ENCODE results near the gene MMEL1. TPM values are rescaled to one million over a fixed set of nuclear protein-coding genes. Genes with fewer than 3 reads are reported as not detected.

The MMEL1 gene
- total RNA-seq, 1 experiment from 2014 or later: not detected

- TF ChIP-seq NFATC4 (CRISPR knock-in tag; IDR thresholded peaks at IDR 0.05) (no peak), ARID4B (CRISPR knock-in tag; IDR thresholded peaks at IDR 0.05; ENCODE audit: borderline replicate concordance) (no peak), JUN (CRISPR knock-in tag; IDR thresholded peaks at IDR 0.05) (no peak), TCF7 (CRISPR knock-in tag; IDR thresholded peaks at IDR 0.05; ENCODE audit: low read depth) (no peak), SMAD3 (CRISPR knock-in tag; IDR thresholded peaks at IDR 0.05; ENCODE audit: borderline replicate concordance) (no peak), NFYB (CRISPR knock-in tag; conservative IDR thresholded peaks at IDR 0.05; ENCODE audit: low read depth) (no peak)
- TF ChIP-seq, protein P1, sequence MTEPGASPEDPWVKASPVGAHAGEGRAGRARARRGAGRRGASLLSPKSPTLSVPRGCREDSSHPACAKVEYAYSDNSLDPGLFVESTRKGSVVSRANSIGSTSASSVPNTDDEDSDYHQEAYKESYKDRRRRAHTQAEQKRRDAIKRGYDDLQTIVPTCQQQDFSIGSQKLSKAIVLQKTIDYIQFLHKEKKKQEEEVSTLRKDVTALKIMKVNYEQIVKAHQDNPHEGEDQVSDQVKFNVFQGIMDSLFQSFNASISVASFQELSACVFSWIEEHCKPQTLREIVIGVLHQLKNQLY (CRISPR knock-in tag; IDR thresholded peaks at IDR 0.05): no peak
- peaks cover 11% of the 10 kb centered on the region; the same call in 1 of the 2 replicates for H3K27me3 Mint-ChIP-seq (ENCODE audit: low read depth)
- H3K27ac Mint-ChIP-seq: no peak overlapping the region
- no peak for DNase-seq (ENCODE audit: low spot score)
- peaks cover 3% of the 10 kb centered on the region; the same call in 1 of the 2 replicates for H3K4me1 Mint-ChIP-seq
- POLR2A ChIA-PET: no interaction called here
- H3K36me3 Mint-ChIP-seq: peaks cover 13% of the 10 kb centered on the region; the same call in 1 of the 2 replicates
- CTCF ChIA-PET: interaction anchor here (1.3 kb wide), 1 partner anchor 11 kb away, joined by 5 read pairs; no protein-coding TSS in a partner anchor
- no peak overlapping the region for H3K4me3 Mint-ChIP-seq
- peaks cover 21% of the 10 kb centered on the region for H3K9me3 Mint-ChIP-seq
- ATAC-seq: no peak
These were observed 59.4 kb downstream of the MMEL1 start for GRCh38 chr1:2573250-2573920.

DNA sequence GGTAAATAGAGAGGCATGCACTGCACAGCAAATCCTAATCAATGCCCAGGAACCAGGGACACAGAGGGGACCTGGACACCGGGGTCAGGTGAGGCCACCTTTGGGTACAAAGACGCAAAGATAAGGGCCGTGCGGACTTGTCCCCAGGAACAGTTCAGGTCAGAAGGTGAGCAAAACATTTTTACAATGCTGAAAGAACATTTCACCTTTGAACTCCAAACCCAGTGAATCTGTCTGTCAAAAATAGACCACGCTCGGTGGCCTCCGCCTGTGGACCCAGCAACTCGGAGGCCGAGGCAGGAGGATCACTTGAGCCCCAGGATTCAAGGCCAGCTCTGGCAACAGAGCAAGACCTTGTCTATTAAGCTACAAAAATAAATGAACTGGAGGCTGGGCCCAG is 61.5 kb downstream of the MMEL1 start:
- Mint-ChIP-seq H3K4me3 (no peak overlapping the region), H3K9me3 (peaks cover 21% of the 10 kb centered on the region), H3K27me3 (ENCODE audit: low read depth) (peaks cover 11% of the 10 kb centered on the region; the same call in 1 of the 2 replicates), H3K27ac (no peak overlapping the region), H3K4me1 (no peaks in the 10 kb centered on the region), H3K36me3 (peaks cover 13% of the 10 kb centered on the region; the same call in 1 of the 2 replicates)
- DNase-seq (ENCODE audit: low spot score) (no peak), ATAC-seq (no peak)
- ChIA-PET CTCF (interaction anchor here (1.4 kb wide), 1 partner anchor 10 kb away, joined by 7 read pairs; no protein-coding TSS in a partner anchor), POLR2A (no interaction called here)
- TF ChIP-seq OVOL2 (CRISPR knock-in tag; IDR thresholded peaks at IDR 0.05; ENCODE audit: borderline replicate concordance) (no peak), TEAD4 (CRISPR knock-in tag; IDR thresholded peaks at IDR 0.05) (no peak), NFATC4 (CRISPR knock-in tag; IDR thresholded peaks at IDR 0.05) (no peak), ESRRA (CRISPR knock-in tag; IDR thresholded peaks at IDR 0.05; ENCODE audit: borderline replicate concordance) (no peak)
- TF ChIP-seq, protein P2, sequence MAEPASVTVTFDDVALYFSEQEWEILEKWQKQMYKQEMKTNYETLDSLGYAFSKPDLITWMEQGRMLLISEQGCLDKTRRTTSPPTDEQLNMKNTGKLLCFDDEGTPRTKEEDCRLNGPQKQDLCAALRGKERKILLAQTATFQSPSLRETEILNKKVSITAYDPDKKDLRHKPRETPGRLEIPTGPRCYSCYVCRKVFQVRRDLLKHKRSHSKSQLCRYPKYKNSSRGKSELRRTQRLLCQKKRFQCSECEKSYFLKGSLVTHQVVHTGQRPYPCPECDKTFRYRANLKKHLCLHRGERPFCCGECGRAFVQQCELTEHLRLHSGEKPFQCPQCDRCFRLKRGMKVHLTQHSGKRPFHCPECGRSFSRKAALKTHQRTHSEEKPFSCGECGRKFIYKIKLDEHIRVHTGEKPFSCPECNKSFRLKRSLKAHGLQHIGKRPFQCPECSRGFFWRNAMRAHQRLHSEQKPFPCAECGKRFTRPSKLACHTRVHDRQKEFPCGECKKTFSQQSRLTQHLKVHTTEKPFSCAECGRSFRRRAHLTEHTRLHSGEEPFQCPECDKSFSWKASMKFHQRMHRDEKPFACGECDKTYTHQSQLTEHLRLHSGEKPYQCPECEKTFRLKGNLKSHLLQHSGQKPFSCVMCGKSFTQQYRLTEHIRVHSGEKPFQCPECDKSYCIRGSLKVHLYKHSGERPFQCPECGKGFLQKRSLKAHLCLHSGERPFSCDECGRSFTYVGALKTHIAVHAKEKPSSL (CRISPR knock-in tag; conservative IDR thresholded peaks at IDR 0.05): no peak
- TF ChIP-seq, protein P3, sequence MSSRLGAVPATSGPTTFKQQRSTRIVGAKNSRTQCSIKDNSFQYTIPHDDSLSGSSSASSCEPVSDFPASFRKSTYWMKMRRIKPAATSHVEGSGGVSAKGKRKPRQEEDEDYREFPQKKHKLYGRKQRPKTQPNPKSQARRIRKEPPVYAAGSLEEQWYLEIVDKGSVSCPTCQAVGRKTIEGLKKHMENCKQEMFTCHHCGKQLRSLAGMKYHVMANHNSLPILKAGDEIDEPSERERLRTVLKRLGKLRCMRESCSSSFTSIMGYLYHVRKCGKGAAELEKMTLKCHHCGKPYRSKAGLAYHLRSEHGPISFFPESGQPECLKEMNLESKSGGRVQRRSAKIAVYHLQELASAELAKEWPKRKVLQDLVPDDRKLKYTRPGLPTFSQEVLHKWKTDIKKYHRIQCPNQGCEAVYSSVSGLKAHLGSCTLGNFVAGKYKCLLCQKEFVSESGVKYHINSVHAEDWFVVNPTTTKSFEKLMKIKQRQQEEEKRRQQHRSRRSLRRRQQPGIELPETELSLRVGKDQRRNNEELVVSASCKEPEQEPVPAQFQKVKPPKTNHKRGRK (CRISPR knock-in tag; IDR thresholded peaks at IDR 0.05; ENCODE audit: borderline replicate concordance): no peak
